Ovary (tissue), 3 donors: ENCODE measurements around the gene NDUFB2.
"Not testable (repeated sequence)": the region's sequence is repeated elsewhere in the genome, so short reads cannot be mapped to it uniquely, and the experiment has no call there.

Experiments
- CTCF ChIP-seq, 3 donors: fragments of 450-650 bp in 2 of 3; fragments of 200-600 bp in 1 of 3; IDR thresholded peaks; one replicate each; pipeline versions ENCODE4 v1.5.1 to v1.8.0; 2016 to 2022; ENCODE audit warnings: antibody characterized with exemption in 3 of 3, mild to moderate bottlenecking in 1 of 3
- EP300 ChIP-seq: sonication (generic); formaldehyde crosslinking; IDR thresholded peaks from one replicate; pipeline ENCODE4 v1.6.1; 2017; ENCODE audit warnings: antibody characterized with exemption
- POLR2A ChIP-seq: fragments of 450-650 bp; IDR thresholded peaks from one replicate; pipeline ENCODE4 v1.6.1; 2017; ENCODE audit warnings: antibody characterized with exemption, mild to moderate bottlenecking, moderate library complexity
- donor health status: DM: no; HTN: no; CAD: no.

- TF ChIP-seq CTCF (IDR thresholded peaks at IDR 0.05); POLR2A; EP300: not testable (repeated sequence)
Observed at GRCh38 chr7:140669862-140670261, 26.6 kb upstream of the NDUFB2 start.
